CD4-positive, alpha-beta T cell treated with Interleukin-10 for 1 hour (primary cell): ENCODE measurements around the gene FASLG.
"Not testable (repeated sequence)": the region's sequence is repeated elsewhere in the genome, so short reads cannot be mapped to it uniquely, and the experiment has no call there.

ENCODE experiments used
- DNase-seq: peaks from one replicate; pipeline ENCODE4 v3.0.0-alpha.2; 2020

The FASLG gene

GRCh38 chr1:172658871-172659453 lies at the start of gene FASLG:
Gene FASLG (plus strand): TSS chr1:172659103. CDS start chr1:172659202, 99 bp downstream.
- DNase-seq = peak; percentile 54

GRCh38 chr1:172609528-172609927 lies 49.4 kb upstream of the FASLG start:
- DNase-seq = peak; percentile 48

GRCh38 chr1:172612478-172612877 lies 46.4 kb upstream of the FASLG start:
- no peak for DNase-seq

GRCh38 chr1:172613294-172613693 lies 45.6 kb upstream of the FASLG start:
- DNase-seq = no peak

GRCh38 chr1:172616195-172616594 lies 42.7 kb upstream of the FASLG start:
- no peak for DNase-seq

GRCh38 chr1:172616636-172617035 lies 42.3 kb upstream of the FASLG start:
- DNase-seq = no peak

- not testable (repeated sequence) for DNase-seq
Measured at GRCh38 chr1:172620603-172621002, 38.3 kb upstream of the FASLG start.

- DNase-seq = no peak
Measured at GRCh38 chr1:172622541-172622940, 36.4 kb upstream of the FASLG start.

GRCh38 chr1:172623748-172624147 lies 35.2 kb upstream of the FASLG start:
- DNase-seq = no peak

GRCh38 chr1:172626845-172627244 lies 32.1 kb upstream of the FASLG start:
- no peak for DNase-seq

GRCh38 chr1:172627702-172628101 lies 31.2 kb upstream of the FASLG start:
- peak; percentile 31 for DNase-seq

GRCh38 chr1:172628401-172628800 lies 30.5 kb upstream of the FASLG start:
- no peak for DNase-seq

GRCh38 chr1:172629170-172629569 lies 29.7 kb upstream of the FASLG start:
- DNase-seq = no peak

- no peak for DNase-seq
Measured at GRCh38 chr1:172629638-172630037, 29.3 kb upstream of the FASLG start.

- no peak for DNase-seq
Measured at GRCh38 chr1:172630056-172630818, 28.7 kb upstream of the FASLG start.

- DNase-seq = no peak
Measured at GRCh38 chr1:172630868-172631267, 28.0 kb upstream of the FASLG start.

GRCh38 chr1:172637522-172637921 lies 21.4 kb upstream of the FASLG start:
- no peak for DNase-seq

- DNase-seq = no peak
Measured at GRCh38 chr1:172638249-172638648, 20.7 kb upstream of the FASLG start.

GRCh38 chr1:172638885-172639831 lies 19.7 kb upstream of the FASLG start:
- peak; percentile 65 for DNase-seq

- DNase-seq = no peak
Measured at GRCh38 chr1:172640111-172640510, 18.8 kb upstream of the FASLG start.

GRCh38 chr1:172641492-172641891 lies 17.4 kb upstream of the FASLG start:
- no peak for DNase-seq

- no peak for DNase-seq
Measured at GRCh38 chr1:172642970-172643369, 15.9 kb upstream of the FASLG start.

- no peak for DNase-seq
Measured at GRCh38 chr1:172646653-172647052, 12.2 kb upstream of the FASLG start.
